HG03095 (cell line): ENCODE data around the gene UNG.
"Not testable (repeated sequence)": the region's sequence is repeated elsewhere in the genome, so short reads cannot be mapped to it uniquely, and the experiment has no call there.

Source experiments
- ATAC-seq: cut with Tn5 transposase; IDR thresholded peaks from one replicate; pipeline ENCODE4 v1.9.1; 2021; ENCODE audit warnings: moderate library complexity; ENCODE audit not compliant: unreplicated experiment

UNG gene

GRCh38 chr12:109097435-109098182, at the start of gene UNG:
UNG (plus strand) TSS chr12:109097597; CDS start chr12:109097680, 83 bp downstream.
- ATAC-seq = peak; percentile 85

- ATAC-seq = not testable (repeated sequence)
Observed at GRCh38 chr12:109048706-109049105, 48.7 kb upstream of the UNG start.

DNA sequence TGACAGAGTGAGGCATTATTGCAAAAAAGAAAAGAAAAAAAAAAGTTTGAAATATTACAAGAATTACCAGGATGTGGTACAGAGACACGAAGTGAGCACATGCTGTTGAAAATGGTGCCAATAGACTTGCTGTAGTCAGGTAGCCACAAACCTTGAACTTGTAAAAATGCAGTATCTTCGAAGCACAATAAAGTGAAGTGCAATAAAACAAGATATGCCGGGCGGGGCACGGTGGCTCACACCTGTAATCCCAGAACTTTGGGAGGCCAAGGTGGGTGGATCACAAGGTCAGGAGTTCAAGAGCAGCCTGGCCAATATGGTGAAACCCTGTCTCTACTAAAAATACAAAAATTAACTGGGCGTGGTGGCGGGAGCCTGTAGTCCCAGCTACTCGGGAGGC, 47.6 kb upstream of the UNG start:
- ATAC-seq = not testable (repeated sequence)

- no peak for ATAC-seq
Observed at GRCh38 chr12:109052097-109052413, 45.3 kb upstream of the UNG start.

DNA sequence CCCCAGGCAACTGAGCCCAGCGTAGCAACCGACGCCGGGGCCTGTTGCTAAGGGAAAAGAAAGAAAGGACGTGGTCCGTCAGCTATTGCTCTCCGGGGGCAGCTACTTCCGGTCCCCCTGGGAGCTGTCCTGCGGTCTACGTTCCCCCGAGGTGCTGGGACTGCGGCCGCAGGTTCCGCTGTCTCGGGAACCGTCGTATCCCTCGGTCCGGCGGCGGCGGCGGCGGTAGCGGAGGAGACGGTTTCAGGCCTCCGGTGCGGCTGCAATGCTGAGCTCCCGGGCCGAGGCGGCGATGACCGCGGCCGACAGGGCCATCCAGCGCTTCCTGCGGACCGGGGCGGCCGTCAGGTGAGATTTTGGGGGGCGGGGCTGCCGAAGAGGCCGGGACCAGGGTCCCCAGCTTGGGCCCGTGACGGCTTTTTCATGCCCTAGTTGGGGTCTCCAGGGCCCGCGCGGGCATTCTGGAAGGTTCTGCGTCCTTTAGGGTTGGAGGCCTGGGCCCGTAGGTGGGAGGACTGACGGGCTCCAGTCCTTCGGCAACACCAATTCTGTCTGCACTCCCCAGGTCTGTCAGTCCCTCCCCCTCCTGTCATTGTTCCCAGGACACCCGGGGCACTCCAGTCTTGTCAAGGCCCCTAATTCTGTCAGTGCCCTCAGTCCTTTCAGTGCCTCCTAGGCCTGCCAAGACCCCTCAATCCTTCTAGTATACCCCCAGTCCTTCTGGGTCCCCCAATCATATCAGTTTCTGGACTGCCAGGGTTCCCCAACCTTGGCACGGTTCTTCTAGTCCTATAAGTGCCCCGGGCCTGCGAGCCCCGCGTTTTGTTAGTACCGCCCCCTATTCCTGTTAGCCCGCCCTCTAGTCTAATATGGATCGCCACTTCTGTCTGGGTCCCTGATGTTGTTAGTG, 44.7 kb upstream of the UNG start, which contains the start of gene USP30:
TSS of gene USP30 (plus strand) at position 163 of the 910 bp plus-strand sequence. CDS start at position 266, 103 bp downstream.
- ATAC-seq = peak; percentile 67

DNA sequence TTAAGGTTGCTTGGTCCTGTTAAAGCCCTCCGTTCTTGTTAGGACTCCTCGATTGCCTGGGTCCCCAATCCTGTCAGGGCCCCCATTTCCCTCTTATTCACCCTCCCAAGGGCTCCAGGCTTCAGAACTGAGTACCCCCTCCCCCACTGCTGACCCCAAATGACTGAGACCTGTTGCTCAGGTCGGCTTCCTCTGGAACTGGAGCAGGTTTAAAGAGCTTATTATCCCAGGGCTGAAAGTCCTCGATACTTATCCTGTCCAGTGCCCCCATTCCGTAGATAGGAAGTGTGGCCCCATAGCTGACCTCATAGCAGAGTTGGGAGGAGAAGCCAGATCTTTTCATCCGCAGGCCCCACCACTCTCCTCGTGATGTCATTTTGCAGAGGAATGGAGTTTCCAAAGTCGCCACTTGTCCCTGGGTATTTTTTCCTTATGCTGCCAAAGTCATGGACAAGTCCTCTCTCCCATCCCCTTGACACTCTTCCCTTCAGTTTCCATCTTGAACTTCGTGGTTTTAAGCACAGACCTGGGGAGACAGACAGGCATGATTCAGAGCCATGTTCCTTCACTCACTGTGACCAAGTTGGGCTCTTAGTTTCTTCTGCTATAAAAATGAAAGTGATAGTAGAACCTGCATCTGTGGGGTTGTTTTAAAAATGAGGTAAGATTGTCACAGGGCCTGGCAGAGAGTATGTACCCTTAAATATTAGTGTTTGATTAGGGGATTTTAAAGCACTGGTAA, 43.8 kb upstream of the UNG start:
- ATAC-seq = no peak

DNA sequence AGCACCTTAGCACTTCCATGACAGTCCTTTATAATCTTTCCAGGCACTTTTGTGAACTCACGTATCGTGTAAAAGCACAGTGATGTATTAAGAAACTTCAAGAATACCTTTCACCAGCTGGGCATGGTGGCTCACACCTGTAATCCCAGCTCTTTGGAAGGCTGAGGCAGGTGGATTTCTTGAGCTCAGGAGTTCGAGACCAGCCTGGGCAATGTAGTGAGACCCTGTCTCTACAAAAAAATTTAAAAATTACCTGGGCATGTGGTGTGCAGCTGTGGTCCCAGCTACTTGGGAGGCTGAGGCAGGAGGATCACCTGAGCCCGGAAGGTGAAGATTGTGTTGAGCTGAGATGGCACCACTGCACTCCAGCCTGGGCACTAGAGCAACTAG, 43.3 kb upstream of the UNG start:
- ATAC-seq = not testable (repeated sequence)

DNA sequence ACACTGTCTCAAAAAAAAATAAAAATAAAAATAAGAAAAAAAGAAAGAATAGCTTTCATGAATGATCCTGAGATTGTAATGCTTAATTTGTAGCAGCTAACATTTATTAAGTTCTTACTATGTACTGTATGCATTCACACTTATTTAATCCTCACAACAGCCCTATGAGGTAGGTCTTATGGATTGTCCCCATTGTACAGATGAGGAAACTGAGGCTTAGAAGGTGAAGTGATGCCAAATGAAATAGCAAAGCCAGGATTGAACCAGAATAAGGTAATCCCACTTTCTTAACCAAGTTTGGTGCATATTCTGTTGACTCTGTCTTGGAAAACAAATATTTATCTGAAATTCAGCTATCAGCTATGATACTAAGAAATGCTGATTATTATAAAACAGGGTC, 42.9 kb upstream of the UNG start:
- ATAC-seq = no peak

DNA sequence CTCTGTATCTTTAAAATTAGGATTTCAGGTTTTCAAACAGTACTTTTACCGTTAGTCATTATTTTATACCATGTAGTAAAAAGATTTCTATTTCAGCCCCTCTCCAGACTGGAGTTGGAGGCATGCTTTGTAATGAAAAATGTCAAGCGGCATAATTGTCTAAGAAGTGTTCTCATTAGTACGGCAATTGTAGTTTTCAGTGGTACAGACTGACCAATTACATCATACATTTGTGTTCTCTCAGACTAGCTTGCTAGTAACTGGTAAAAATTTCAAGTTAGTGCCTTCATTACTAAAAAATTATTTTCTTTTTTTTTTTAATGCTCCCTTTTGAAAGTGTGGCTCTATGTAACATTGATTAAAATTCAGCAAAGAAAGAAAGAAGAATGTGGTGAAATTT, 40.5 kb upstream of the UNG start:
- ATAC-seq = no peak

GRCh38 chr12:109057376-109057775, 40.0 kb upstream of the UNG start:
- no peak for ATAC-seq

DNA sequence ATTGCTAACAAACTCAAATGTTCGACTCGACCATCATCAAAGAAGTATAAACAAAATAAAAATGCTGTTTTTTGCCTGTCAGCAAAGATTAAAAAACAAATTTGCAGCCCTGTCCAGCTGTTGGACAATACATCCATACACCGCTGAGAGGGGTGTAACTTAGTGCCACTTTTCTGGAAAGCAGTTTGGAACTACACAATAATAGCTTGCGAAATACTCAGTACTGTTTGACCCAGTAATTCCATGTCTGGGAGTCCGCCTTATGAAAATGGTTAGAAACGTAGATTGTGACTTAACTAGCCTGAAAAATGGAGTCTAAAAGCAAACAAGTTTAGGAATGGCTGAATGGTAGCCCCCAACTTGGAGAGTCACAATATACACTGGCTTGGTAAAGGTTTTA, 38.6 kb upstream of the UNG start:
- no peak for ATAC-seq

GRCh38 chr12:109064143-109064542, 33.3 kb upstream of the UNG start:
- ATAC-seq = no peak

- no peak for ATAC-seq
Observed at GRCh38 chr12:109065154-109065852, 32.1 kb upstream of the UNG start.

GRCh38 chr12:109065853-109066193, 31.6 kb upstream of the UNG start:
- no peak for ATAC-seq

GRCh38 chr12:109069307-109070271, 27.8 kb upstream of the UNG start:
- ATAC-seq = no peak

DNA sequence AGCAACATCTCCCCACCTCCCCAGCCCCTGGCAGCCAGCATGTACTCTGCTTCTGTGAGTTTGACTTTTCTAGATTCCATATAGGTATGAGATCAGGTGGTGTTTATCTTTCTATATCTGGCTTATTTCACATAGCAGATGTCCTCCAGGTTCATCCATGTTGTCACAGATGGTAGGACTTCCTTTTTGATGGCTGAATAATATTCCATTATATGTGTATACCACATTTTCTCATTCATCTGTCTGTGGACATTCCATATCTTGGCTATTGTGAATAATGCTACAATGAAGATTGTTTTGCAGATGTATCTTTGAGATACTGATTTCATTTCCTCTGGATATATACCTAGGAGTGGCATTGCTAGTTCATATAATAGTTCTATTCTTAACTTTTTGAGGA, 22.5 kb upstream of the UNG start:
- ATAC-seq = no peak

DNA sequence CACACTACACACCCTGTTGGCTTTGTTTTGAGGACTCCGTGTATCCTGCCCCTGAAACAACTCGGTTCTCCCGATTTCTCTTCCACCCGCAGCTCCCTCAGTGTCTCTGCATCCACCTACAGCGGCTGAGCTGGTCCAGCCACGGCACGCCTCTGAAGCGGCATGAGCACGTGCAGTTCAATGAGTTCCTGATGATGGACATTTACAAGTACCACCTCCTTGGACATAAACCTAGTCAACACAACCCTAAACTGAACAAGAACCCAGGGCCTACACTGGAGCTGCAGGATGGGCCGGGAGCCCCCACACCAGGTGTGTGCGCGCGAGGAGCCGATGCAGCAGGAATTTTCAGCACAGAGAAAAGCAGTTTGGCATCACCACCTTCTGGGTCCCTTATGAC, 14.6 kb upstream of the UNG start:
- no peak for ATAC-seq

- ATAC-seq = no peak
Observed at GRCh38 chr12:109084425-109084824, 13.0 kb upstream of the UNG start.

DNA sequence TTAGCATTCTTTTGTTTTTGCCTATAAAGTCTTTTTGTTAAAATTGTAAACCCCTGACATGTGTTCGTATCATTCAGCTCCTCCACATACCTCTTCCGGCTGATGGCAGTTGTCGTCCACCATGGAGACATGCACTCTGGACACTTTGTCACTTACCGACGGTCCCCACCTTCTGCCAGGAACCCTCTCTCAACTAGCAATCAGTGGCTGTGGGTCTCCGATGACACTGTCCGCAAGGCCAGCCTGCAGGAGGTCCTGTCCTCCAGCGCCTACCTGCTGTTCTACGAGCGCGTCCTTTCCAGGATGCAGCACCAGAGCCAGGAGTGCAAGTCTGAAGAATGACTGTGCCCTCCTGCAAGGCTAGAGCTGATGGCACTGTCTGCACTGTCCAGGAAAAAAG, 11.8 kb upstream of the UNG start:
- no peak for ATAC-seq

DNA sequence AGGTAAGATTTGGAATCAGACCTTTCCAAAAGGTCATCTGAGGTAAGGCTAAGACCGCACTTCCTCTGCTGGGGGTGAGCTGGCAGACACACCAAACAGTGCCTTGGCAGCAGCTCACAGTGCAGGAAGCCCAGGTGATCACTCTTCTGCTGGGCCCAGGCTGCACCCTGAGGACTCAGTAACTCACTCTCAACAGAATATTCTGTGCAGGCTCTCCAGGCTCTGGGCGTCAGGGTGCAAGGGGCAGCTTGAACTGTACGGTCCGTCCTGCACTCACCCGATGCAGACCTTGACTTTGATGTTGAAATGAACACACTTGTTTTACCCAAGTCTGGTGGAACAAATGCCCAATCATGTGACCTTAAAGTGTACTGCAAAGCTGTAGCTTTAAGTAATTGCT, 10.1 kb upstream of the UNG start:
- ATAC-seq = no peak
